ENCODE data around the gene ZNF609. TPM values are rescaled to one million over a fixed set of nuclear protein-coding genes. Genes with fewer than 3 reads are reported as not detected.

The ZNF609 gene
- total and polyA plus RNA-seq, 10 of the 15 experiments (the other 5 are each of a cell fraction or from before 2014, with no cell fraction given) = 5.1 to 35.3 (median 13.6) TPM

- TF ChIP-seq NR2F1 (conservative IDR thresholded peaks at IDR 0.05) = peak; percentile 39; the same call in 1 of the 2 replicates
- peak; percentile 77 for TF ChIP-seq SPI1 (IDR thresholded peaks at IDR 0.05; ENCODE audit: borderline replicate concordance, insufficient read depth, low read depth, low read length)
- TF ChIP-seq ELK1 (IDR thresholded peaks at IDR 0.05; ENCODE audit: low read depth, low read length) = peak; percentile 62; the same call in 1 of the 2 replicates
- peak; percentile 72 for TF ChIP-seq CREM (IDR thresholded peaks at IDR 0.05; ENCODE audit: low read depth)
- no peak for TF ChIP-seq USF1 (IDR thresholded peaks at IDR 0.05; ENCODE audit: borderline replicate concordance, extremely low read length, insufficient read depth, low read depth, low read length)
- TF ChIP-seq NR2C1 (IDR thresholded peaks at IDR 0.05) = no peak
- TF ChIP-seq EED (IDR thresholded peaks at IDR 0.05; ENCODE audit: low read depth) = peak; percentile 85
- TF ChIP-seq EZH2 (IDR thresholded peaks at IDR 0.05; ENCODE audit: borderline replicate concordance, control insufficient read depth, low read depth, low read length) = no peak
- TF ChIP-seq JUND (IDR thresholded peaks at IDR 0.05; ENCODE audit: low read depth, low read length) = peak; percentile 41; the same call in 1 of the 2 replicates
- no peak for TF ChIP-seq POLR2AphosphoS2 (IDR thresholded peaks at IDR 0.05; ENCODE audit: low read depth, low read length)
- TF ChIP-seq MEF2A (IDR thresholded peaks at IDR 0.05; ENCODE audit: insufficient read depth, low read depth, low read length) = 0 out of 2 replicates have a peak, but pooled peaks have one; percentile 55
- TF ChIP-seq PBX3 (IDR thresholded peaks at IDR 0.05; ENCODE audit: insufficient replicate concordance, low read depth, low read length) = no peak
- 0 out of 2 replicates have a peak, but pooled peaks have one; percentile 51 for TF ChIP-seq CBFB (IDR thresholded peaks at IDR 0.05; ENCODE audit: low read depth)
- TF ChIP-seq DPF2 (IDR thresholded peaks at IDR 0.05) = peak; percentile 83; the same call in 1 of the 2 replicates
- peak; percentile 20; the same call in 1 of the 2 replicates for TF ChIP-seq SMC3 (IDR thresholded peaks at IDR 0.05; ENCODE audit: borderline replicate concordance, low read length)
- TF ChIP-seq IKZF2 (IDR thresholded peaks at IDR 0.05) = peak; percentile 88 to 89
- peak; percentile 74; the same call in 1 of the 2 replicates for TF ChIP-seq NKRF (conservative IDR thresholded peaks at IDR 0.05)
- peak; percentile 98 for TF ChIP-seq SP1 (IDR thresholded peaks at IDR 0.05; ENCODE audit: low read depth, low read length)
- TF ChIP-seq MLLT1 (IDR thresholded peaks at IDR 0.05) = peak; percentile 79
- TF ChIP-seq POLR2A (IDR thresholded peaks at IDR 0.05; ENCODE audit: low read depth, low read length) = peak; percentile 72
- peak; percentile 42; the same call in 1 of the 2 replicates for TF ChIP-seq PAX5 (IDR thresholded peaks at IDR 0.05; ENCODE audit: borderline replicate concordance, low read depth, low read length)
- TF ChIP-seq IRF5 (IDR thresholded peaks at IDR 0.05; ENCODE audit: borderline replicate concordance) = no peak
Measured at GRCh38 chr15:64460206-64460723, at the start of gene ZNF609 (continued).
